HT1080 (cell line): ENCODE measurements around the gene GIPC3. TPM values are rescaled to one million over a fixed set of nuclear protein-coding genes. Genes with fewer than 3 reads are reported as not detected.

ENCODE experiments used
- DNase-seq: peaks from one replicate; pipeline ENCODE4 v3.0.0-alpha.2; 2015; ENCODE audit warnings: low read depth
- total RNA-seq: library from RNA; depleted of rRNA; stranded (reverse); fragments of >200 nt; shearing (Covaris generic); gene quantifications from 2 replicates; pipeline ENCODE4 v1.2.3, GENCODE V29; 2014

The GIPC3 gene
- total RNA-seq, 1 experiment from 2014 or later = 0.02 TPM

- no peak for DNase-seq
These were observed 19.7 kb downstream of the GIPC3 start for GRCh38 chr19:3604987-3605343.

GRCh38 chr19:3605361-3605760 lies 20.1 kb downstream of the GIPC3 start:
- no peak for DNase-seq

DNA sequence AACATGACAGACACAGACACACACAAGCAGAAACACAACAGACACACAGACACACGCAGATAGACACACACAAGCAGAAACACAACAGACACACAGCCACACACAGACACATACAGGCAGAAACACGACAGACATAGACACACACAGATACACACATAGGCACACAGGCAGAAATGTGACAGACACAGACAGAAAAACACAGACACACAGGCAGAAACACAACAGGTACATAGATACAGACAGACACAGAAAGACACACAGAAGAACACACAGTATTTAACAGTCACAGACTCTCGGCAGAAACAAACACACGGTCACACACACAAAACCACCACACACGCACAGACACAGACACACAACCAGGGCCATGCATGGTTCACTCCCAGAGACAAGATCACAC lies 20.5 kb downstream of the GIPC3 start:
- no peak for DNase-seq

GRCh38 chr19:3606174-3606689 lies 21.0 kb downstream of the GIPC3 start:
- no peak for DNase-seq

DNA sequence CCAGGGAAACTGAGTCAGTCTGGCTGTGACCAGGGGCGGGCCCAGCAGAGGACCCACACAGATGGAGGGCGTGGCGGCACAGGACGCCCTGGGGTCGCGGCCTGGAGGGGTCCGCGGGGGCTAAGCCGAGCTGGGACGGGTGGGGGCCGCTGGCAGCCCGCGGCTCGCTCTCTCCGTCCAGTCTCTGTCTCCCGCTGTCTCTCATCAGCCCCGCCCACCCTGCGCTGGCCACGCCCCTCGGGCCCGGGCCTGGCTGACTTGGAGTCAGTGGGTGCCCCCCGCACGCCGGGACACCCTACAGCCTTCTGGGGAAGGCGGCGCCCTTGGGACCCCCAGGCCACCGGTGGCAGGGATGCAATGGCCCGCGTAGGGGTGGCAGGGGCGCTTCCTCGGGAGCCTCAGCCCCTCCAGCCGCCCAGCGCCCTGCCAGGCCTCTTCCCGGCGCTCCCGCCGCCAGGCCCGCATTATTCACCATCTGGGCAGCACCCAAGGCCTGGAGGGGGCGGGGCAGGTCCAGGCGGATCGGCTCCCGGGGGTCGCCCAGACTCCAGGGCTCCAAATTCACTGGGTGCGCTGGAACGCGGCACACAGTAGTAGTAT lies 21.5 kb downstream of the GIPC3 start, which contains the start of gene TBXA2R:
Gene TBXA2R, minus strand, starts transcription at position 186 of the 600 bp plus-strand sequence. CDS start 6,241 bp downstream, outside the sequence.
- peak; percentile 51 for DNase-seq

GRCh38 chr19:3607303-3608078 lies 22.2 kb downstream of the GIPC3 start:
- peak; percentile 59 for DNase-seq

GRCh38 chr19:3608079-3608641 lies 22.9 kb downstream of the GIPC3 start:
- DNase-seq = no peak

GRCh38 chr19:3608750-3609322 lies 23.6 kb downstream of the GIPC3 start:
- peak; percentile 69 for DNase-seq

GRCh38 chr19:3609779-3610719 lies 24.8 kb downstream of the GIPC3 start:
- no peak for DNase-seq

GRCh38 chr19:3610745-3611717 lies 25.8 kb downstream of the GIPC3 start:
- DNase-seq = no peak

- no peak for DNase-seq
These were observed 26.6 kb downstream of the GIPC3 start for GRCh38 chr19:3611841-3612240.

GRCh38 chr19:3612330-3612729 lies 27.1 kb downstream of the GIPC3 start:
- DNase-seq = no peak

- DNase-seq = no peak
These were observed 27.8 kb downstream of the GIPC3 start for GRCh38 chr19:3612901-3613741.

GRCh38 chr19:3613818-3614661 lies 28.8 kb downstream of the GIPC3 start:
- no peak for DNase-seq

DNA sequence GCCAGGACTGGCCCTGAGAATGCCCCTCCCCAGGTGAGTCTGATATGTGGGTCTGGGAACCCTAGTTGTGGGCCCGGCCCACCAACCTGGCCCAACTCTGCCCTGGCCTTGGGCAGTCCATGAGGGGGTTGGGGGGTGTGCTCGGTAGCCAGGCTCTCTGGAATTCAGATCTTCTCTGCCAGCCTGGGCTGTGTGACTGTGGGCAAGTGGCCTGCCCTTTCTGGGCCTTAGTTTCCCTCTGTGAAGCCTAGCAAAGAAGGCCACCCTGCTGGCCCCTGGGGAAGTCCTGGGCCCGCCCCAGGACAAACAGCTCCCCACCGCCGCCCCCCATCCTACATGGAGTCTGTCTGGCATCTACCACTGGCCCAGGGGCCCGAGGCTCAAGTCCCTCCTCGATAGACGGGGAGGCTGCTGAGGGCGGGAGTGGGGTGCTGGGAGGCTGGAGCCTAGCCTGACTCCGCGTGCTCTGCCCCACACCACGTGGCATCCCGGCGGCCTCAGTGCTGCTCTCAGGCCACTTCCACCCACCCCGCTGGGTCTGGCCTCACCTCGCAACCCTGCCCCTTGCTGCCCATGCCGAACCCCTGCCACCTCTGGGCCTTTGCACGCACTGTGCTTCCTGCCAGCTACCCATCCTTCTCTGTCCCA lies 29.7 kb downstream of the GIPC3 start:
- DNase-seq = no peak

- DNase-seq = no peak
These were observed 30.4 kb downstream of the GIPC3 start for GRCh38 chr19:3615524-3616135.

DNA sequence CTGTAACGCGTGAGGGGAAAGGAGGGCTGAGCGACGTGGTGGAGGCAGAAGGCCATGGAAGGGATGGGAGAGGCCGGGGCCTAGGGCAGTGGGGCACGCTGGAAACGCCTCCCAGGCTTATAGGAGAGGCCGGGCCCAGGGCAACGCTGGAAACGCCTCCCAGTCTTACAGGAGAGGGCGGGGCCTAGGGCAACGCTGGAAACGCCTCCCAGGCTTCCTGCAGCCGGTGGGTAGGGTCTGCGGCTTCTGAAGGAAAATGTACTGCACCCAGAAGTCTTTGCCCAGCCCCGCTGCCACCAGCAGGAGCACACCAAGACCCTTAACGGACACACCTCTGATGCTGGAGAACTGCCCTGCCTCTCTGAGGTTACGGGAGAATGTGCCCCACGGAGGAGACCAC lies 32.2 kb downstream of the GIPC3 start:
- DNase-seq = no peak
